MV-4-11 (cell line): ENCODE measurements around the gene PHF20.
"Not testable (repeated sequence)": the region's sequence is repeated elsewhere in the genome, so short reads cannot be mapped to it uniquely, and the experiment has no call there.

Source experiments
- DNase-seq: peaks from one replicate; lab custom pipeline; 2025; lab: John Stamatoyannopoulos, UW

PHF20 gene

DNA sequence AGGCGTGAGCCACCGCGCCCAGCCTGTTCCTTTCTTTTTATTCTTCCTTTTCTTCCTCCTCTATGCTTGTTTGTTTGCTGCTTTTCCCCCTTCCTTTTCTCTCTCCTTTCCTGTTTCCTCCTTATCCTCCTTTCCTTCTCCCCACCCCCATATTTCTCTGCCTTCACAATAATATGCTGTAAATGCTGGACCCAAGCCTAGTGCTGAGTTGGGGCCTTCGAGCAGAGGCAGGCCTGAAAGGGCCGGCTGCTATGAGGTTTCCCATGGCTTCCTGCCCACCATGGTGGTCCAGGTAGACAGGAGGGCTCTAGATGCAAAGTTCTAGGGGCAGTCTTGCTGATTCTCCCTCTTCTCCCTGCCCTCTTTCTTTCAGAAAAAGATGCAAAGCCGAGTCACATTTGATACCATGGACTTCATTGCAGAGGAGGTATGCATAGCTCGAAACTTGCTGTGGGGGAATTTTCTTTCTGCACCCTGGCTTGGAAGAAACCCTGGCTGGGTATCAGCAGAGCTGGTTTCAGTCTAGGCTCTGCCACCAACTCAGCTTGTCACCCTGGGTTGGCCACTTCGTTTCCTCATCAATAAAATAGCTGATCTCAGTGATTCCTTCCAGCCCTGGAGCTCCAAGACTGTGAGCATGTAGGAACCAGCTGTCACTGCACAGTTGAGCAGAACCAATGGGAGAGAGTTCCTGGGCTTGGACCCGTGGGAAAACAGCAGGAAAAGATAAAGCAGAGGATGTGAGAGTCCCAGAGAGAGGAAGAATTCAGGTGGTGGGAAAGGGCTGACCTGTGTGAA is 204.0 kb downstream of the PHF20 start:
- DNase-seq: no peak

DNA sequence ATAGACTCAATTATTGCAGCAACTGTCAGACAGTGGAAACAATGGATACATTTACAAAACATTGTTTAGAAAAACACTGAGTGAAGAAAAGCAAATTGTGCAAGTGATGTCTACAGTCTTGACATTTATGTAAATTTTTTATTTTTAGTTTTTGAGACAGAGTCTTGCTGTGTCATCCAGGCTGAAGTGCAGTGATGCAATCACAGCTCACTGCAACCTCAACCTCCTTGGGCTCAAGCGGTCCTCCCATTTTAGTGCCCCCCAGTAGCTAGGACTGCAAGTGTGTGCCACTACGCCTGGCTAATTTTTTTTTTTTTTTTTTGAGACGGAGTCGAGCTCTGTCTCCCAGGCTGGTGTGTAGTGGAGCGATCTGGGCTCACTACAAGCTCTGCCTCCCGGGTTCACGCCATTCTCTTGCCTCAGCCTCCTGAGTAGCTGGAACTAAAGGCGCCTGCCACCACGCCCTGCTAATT is 206.3 kb downstream of the PHF20 start:
- peak; percentile 71 for DNase-seq

DNA sequence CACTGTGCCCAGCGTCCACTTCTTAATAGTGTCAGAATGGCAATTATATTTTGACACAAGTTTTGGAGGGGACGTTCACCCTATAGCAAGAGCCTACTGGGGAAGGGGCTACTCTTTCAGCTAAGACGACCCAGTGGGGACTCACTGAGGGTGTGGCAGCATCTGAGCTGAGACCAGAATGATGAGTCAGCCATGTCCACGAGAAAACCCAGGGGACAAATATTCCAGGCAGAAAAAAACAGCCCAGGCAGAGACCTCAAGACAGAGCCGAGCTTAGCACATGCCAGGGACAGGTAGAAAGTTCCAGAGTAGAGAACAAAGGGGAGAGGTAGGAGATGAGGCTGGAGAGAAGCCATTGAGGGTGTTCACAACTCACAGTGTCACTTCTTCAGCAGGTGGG is 207.7 kb downstream of the PHF20 start:
- DNase-seq: no peak

GRCh38 chr20:35981969-35982368 is 210.2 kb downstream of the PHF20 start:
- peak; percentile 35 for DNase-seq

- DNase-seq: no peak
Measured at GRCh38 chr20:35984382-35984781, 212.6 kb downstream of the PHF20 start.

DNA sequence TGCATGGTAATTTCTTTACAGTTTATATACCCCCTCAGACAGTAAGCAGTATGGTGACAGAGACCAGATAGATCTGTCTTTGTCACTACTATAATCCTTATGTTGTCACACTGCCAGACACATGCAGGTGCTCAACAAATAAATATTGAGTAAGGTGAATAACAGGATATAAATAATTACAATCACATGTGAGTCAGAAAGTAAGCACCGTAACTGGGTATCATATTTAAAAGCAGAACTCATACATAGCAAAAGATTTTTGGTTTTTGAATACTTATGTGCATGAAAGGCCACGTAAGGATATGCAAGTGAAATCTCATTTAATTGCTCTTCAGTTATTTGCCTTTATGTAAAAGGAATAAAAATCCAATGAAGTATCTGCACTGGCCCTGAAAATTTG is 214.0 kb downstream of the PHF20 start:
- no peak for DNase-seq

GRCh38 chr20:35988910-35989463 is 217.2 kb downstream of the PHF20 start:
- no peak for DNase-seq

GRCh38 chr20:35991142-35991771 is 219.4 kb downstream of the PHF20 start:
- DNase-seq: no peak

GRCh38 chr20:35992713-35993335 is 221.0 kb downstream of the PHF20 start:
- peak; percentile 39 for DNase-seq

DNA sequence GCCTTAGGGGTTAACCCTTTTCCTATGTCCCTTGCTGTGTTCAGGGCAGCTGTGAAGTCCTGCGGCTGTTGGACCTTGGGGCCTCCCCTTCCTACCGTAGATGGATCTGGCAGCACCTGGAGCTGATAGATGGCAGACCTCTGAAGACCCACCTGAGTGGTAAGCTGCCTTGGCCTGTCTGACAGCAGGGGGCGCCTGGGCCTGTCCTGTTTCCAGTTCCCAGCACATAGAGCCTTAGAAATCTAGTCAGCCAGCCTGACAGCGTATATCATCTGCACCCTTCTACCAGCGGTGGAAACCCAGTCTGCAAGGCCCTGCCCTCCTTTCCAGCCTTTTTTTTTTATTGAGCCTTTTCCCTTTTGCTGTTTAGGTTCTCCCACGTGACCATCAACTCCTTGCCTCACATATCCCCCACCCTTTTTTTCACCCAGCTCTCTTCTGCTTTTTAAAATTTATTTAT is 223.2 kb downstream of the PHF20 start:
- peak; percentile 63 for DNase-seq

DNA sequence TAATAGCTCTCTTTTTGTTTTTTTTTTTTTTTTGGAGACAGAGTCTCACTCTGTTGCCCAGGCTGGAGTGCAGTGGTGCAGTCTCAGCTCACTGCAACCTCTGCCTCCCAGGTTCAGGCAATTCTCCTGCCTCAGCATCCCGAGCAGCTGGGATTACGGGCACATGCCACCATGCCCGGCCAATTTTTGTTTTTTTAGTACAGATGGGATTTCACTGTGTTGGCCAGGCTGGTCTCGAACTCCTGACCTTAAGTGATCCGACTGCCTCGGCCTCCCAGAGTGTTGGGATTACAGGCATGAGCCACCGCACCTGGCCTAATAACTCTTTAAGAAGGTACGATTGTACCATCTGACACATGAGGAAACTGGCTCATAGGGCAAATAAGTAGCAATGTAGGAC is 224.7 kb downstream of the PHF20 start:
- DNase-seq: not testable (repeated sequence)
